ENCODE data around the gene ARHGAP22. TPM values are rescaled to one million over a fixed set of nuclear protein-coding genes. Genes with fewer than 3 reads are reported as not detected.

The ARHGAP22 gene
- total RNA-seq, 2 experiments from 2014 or later: not detected

DNA sequence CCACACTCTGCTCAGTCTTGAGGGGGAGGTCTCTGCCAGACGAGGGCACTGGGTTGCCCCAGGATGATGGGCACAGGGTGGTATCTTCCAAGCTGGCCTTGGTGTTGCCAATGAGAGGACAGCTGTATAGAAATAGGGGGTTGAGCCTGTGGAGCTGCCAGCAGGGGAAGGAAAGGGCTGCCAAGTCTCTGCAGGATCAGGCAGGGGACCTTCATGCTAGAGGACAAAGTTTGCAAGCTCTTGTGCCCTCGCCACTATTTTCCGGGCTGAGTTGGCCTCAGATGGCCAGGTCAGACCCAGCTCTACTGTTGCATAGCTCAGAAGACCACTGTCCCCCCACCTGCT is 68.7 kb downstream of the ARHGAP22 start:
- H3K36me3 ChIP-seq (ENCODE audit: insufficient read depth, low read length): no peaks in the 10 kb centered on the region
- Mint-ChIP-seq H3K27ac (no peak overlapping the region), H3K27me3 (peaks cover under 1% of the 10 kb centered on the region), H3K4me3 (no peak overlapping the region), H3K9me3 (no peaks in the 10 kb centered on the region), H3K36me3 (ENCODE audit: low read depth) (no peaks in the 10 kb centered on the region), H3K4me1 (ENCODE audit: low read depth) (no peaks in the 10 kb centered on the region)
- CTCF ChIA-PET: no interaction called here
- H3K4me1 ChIP-seq (ENCODE audit: insufficient read depth, low read length): no peaks in the 10 kb centered on the region
- H3K4me3 ChIP-seq (ENCODE audit: low read length): no peak overlapping the region
- no peak overlapping the region for H3K27ac ChIP-seq (ENCODE audit: low read depth in 1 of 2, low read length in 2 of 2)
- ATAC-seq (ENCODE audit: poor library complexity): no peak
- H3K27me3 ChIP-seq (ENCODE audit: control insufficient read depth in 1 of 2, insufficient read depth in 2 of 2, low read length in 2 of 2): no peaks in the 10 kb centered on the region
- H3K9me3 ChIP-seq (ENCODE audit: control insufficient read depth in 1 of 2, insufficient read depth in 1 of 2, low read length in 2 of 2): peaks cover 0 to 11% of the 10 kb centered on the region in 2 experiments
- TF ChIP-seq, protein P1, sequence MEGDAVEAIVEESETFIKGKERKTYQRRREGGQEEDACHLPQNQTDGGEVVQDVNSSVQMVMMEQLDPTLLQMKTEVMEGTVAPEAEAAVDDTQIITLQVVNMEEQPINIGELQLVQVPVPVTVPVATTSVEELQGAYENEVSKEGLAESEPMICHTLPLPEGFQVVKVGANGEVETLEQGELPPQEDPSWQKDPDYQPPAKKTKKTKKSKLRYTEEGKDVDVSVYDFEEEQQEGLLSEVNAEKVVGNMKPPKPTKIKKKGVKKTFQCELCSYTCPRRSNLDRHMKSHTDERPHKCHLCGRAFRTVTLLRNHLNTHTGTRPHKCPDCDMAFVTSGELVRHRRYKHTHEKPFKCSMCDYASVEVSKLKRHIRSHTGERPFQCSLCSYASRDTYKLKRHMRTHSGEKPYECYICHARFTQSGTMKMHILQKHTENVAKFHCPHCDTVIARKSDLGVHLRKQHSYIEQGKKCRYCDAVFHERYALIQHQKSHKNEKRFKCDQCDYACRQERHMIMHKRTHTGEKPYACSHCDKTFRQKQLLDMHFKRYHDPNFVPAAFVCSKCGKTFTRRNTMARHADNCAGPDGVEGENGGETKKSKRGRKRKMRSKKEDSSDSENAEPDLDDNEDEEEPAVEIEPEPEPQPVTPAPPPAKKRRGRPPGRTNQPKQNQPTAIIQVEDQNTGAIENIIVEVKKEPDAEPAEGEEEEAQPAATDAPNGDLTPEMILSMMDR (IDR thresholded peaks at IDR 0.05): no peak
- intact Hi-C loops (cut with DNase I, micrococcal nuclease): no loop called here
- DNase-seq: no peak
- POLR2A ChIA-PET: no interaction called here

DNA sequence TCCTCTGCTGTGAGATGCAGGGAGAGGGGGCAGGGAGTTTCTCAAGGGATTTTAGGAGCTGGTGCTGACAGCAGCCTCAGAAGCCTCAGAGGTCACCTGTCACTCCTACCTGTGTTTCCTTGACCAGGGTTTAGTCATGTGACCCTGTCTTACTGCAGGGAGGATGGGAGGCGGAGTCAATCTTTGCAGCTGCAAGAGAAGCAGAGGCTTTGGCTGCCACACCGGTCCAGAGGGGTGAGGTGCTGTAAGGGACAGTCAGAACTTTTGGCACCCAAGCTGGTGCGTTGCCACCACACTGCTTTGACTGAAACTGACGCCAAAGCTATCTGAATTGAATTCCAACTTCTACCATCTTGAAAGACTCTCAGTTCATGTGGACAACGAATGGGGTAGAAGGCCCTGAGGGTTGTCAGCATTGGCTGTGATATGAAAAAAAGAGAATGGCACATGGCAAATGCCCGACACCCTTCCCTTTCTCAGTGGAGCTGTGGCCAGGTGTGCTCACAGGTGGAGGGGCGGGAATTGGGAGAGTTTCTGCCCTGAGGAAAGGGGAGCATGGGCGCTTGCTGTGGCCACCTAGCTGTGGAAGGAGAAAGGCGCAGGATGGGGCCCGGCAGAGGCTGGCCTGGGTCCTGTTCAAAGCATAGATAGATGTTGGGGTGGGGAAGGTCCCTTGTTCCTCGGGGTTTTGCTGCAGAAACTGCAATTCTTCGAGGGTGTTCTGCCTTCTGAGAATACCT is 69.3 kb downstream of the ARHGAP22 start:
- intact Hi-C loops (cut with DNase I, micrococcal nuclease): no loop called here
- no peak for DNase-seq
- no peak overlapping the region for H3K27ac Mint-ChIP-seq
- Histone ChIP-seq H3K4me1 (ENCODE audit: insufficient read depth, low read length) (no peaks in the 10 kb centered on the region), H3K9me3 (ENCODE audit: control insufficient read depth in 1 of 2, insufficient read depth in 1 of 2, low read length in 2 of 2) (peaks cover 0 to 11% of the 10 kb centered on the region in 2 experiments), H3K4me3 (ENCODE audit: low read length) (no peak overlapping the region), H3K27ac (ENCODE audit: low read depth in 1 of 2, low read length in 2 of 2) (no peak overlapping the region), H3K27me3 (ENCODE audit: control insufficient read depth in 1 of 2, insufficient read depth in 2 of 2, low read length in 2 of 2) (no peaks in the 10 kb centered on the region), H3K36me3 (ENCODE audit: insufficient read depth, low read length) (no peaks in the 10 kb centered on the region)
- H3K4me1 Mint-ChIP-seq (ENCODE audit: low read depth): no peaks in the 10 kb centered on the region
- TF ChIP-seq, protein P1 (IDR thresholded peaks at IDR 0.05): no peak
- H3K9me3 Mint-ChIP-seq: no peaks in the 10 kb centered on the region
- ATAC-seq (ENCODE audit: poor library complexity): no peak
- H3K36me3 Mint-ChIP-seq (ENCODE audit: low read depth): no peaks in the 10 kb centered on the region
- no peak overlapping the region for H3K4me3 Mint-ChIP-seq
- ChIA-PET POLR2A (no interaction called here), CTCF (no interaction called here)
- no peaks in the 10 kb centered on the region for H3K27me3 Mint-ChIP-seq

DNA sequence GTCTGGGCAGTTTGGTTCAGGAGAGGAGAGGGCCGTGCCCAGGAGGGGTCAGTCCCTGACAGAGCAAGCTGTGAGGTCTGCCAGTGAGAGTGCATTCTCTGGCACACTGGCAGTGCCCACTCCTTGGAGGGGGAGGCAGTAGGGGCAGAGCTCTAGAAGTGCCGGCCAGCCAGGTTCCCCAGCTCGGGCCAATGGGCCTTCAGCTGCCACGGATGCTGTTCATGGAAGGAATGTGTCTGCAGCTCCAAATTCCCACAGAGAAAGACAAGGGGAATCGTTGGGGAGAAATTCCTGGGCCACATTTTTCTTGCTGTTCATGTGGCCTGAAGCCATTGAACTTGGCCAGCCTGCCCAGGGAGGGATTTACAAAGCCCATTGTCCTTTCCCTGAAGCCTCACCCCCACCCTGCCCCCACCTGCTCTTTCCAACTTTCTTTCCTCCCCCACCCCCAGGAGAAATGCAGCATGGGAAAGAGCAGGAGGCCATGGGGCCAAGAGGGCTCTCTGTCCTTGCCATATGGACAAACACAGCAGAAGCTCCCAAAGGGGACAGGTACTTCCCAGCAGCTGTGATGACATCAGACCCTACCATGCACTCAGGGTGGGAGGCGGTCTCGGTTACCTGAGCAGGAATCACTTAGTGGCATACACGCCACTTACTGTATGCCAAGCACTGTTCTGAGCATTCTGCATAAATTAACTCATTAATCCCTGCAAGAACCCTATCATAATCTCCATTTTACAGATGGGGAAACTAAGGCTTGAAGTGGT is 70.7 kb downstream of the ARHGAP22 start:
- H3K9me3 ChIP-seq (ENCODE audit: control insufficient read depth in 1 of 2, insufficient read depth in 1 of 2, low read length in 2 of 2): peaks cover 0 to 11% of the 10 kb centered on the region in 2 experiments
- Mint-ChIP-seq H3K36me3 (ENCODE audit: low read depth) (no peaks in the 10 kb centered on the region), H3K27me3 (no peaks in the 10 kb centered on the region), H3K4me1 (ENCODE audit: low read depth) (no peaks in the 10 kb centered on the region), H3K9me3 (no peaks in the 10 kb centered on the region), H3K27ac (no peak overlapping the region), H3K4me3 (no peak overlapping the region)
- no peaks in the 10 kb centered on the region for H3K27me3 ChIP-seq (ENCODE audit: control insufficient read depth in 1 of 2, insufficient read depth in 2 of 2, low read length in 2 of 2)
- TF ChIP-seq, protein P1 (IDR thresholded peaks at IDR 0.05): no peak
- no peak overlapping the region for H3K27ac ChIP-seq (ENCODE audit: low read depth in 1 of 2, low read length in 2 of 2)
- DNase-seq (no peak), ATAC-seq (ENCODE audit: poor library complexity) (no peak)
- intact Hi-C loops (cut with DNase I, micrococcal nuclease): no loop called here
- ChIA-PET POLR2A (no interaction called here), CTCF (no interaction called here)
- no peak overlapping the region for H3K4me3 ChIP-seq (ENCODE audit: low read length)
- H3K4me1 ChIP-seq (ENCODE audit: insufficient read depth, low read length): no peaks in the 10 kb centered on the region
- H3K36me3 ChIP-seq (ENCODE audit: insufficient read depth, low read length): no peaks in the 10 kb centered on the region
